HS-5 (cell line): ENCODE measurements around the gene CIAO3.

ENCODE experiments used
- DNase-seq: peaks from one replicate; pipeline ENCODE4 v3.0.0-alpha.2; 2012; ENCODE audit warnings: low read depth

CIAO3 gene

GRCh38 chr16:709566-710499, 31.0 kb downstream of the CIAO3 start:
- no peak for DNase-seq

GRCh38 chr16:708959-709358, 31.8 kb downstream of the CIAO3 start:
- DNase-seq = no peak

GRCh38 chr16:708019-708418, 32.8 kb downstream of the CIAO3 start:
- DNase-seq = no peak

- DNase-seq = no peak
These were observed 33.7 kb downstream of the CIAO3 start for GRCh38 chr16:707062-707538.

GRCh38 chr16:706189-707061, 34.4 kb downstream of the CIAO3 start:
- no peak for DNase-seq

GRCh38 chr16:705431-706188, 35.2 kb downstream of the CIAO3 start, which contains the start of gene FBXL16:
TSS of gene FBXL16 (minus strand) at chr16:705801. CDS start at chr16:697405, 8,396 bp downstream.
- no peak for DNase-seq

- no peak for DNase-seq
These were observed 36.0 kb downstream of the CIAO3 start for GRCh38 chr16:704552-705380.

GRCh38 chr16:704047-704446, 36.8 kb downstream of the CIAO3 start:
- no peak for DNase-seq

- no peak for DNase-seq
These were observed 37.4 kb downstream of the CIAO3 start for GRCh38 chr16:703406-703805.

GRCh38 chr16:702341-702740, 38.5 kb downstream of the CIAO3 start:
- no peak for DNase-seq

GRCh38 chr16:700684-701584, 39.9 kb downstream of the CIAO3 start:
- no peak for DNase-seq

GRCh38 chr16:698911-699671, 41.7 kb downstream of the CIAO3 start:
- no peak for DNase-seq

GRCh38 chr16:695355-696089, 45.3 kb downstream of the CIAO3 start:
- no peak for DNase-seq

GRCh38 chr16:694863-695354, 45.9 kb downstream of the CIAO3 start:
- DNase-seq = no peak

GRCh38 chr16:694187-694862, 46.5 kb downstream of the CIAO3 start:
- DNase-seq = no peak

- DNase-seq = no peak
These were observed 47.0 kb downstream of the CIAO3 start for GRCh38 chr16:693766-694165.

GRCh38 chr16:693364-693763, 47.4 kb downstream of the CIAO3 start:
- DNase-seq = no peak
